ENCODE measurements around the gene P4HA2. TPM values are rescaled to one million over a fixed set of nuclear protein-coding genes. Genes with fewer than 3 reads are reported as not detected.
A peak's percentile ranks its signal among the peaks of the same experiment; 100 is the strongest.

P4HA2 gene
- total RNA-seq, 1 donor from 2014 or later = 38.5 TPM

DNA sequence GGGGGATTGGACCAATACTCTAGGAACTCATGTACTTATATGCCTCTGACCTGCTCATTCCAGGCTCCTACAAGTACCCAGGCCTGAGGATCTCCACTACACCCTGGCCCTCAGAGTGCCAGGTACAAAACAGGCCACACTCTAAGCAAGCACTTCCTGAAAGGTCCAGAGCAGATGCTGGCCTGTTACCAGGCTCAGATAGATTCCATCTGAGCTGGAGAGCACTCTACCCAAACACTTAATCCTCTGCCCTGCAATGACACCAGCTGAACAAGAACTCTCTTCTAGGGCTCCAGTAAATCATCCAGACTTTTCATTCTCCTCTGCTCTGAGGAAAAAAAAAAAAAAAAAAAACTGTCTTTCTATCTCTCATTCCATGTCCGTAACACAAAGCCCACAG is 2.9 kb downstream of the P4HA2 start:
- Mint-ChIP-seq H3K4me3 (peak overlapping the region; percentile 85), H3K27ac (peak overlapping the region; percentile 79), H3K27me3 (peaks cover 5% of the 10 kb centered on the region), H3K9me3 (no peaks in the 10 kb centered on the region), H3K4me1 (ENCODE audit: unreplicated experiment) (peaks cover 23% of the 10 kb centered on the region), H3K36me3 (no peaks in the 10 kb centered on the region)
- no peak for DNase-seq (ENCODE audit: extremely low spot score, unreplicated experiment)
- TF ChIP-seq, protein P1, sequence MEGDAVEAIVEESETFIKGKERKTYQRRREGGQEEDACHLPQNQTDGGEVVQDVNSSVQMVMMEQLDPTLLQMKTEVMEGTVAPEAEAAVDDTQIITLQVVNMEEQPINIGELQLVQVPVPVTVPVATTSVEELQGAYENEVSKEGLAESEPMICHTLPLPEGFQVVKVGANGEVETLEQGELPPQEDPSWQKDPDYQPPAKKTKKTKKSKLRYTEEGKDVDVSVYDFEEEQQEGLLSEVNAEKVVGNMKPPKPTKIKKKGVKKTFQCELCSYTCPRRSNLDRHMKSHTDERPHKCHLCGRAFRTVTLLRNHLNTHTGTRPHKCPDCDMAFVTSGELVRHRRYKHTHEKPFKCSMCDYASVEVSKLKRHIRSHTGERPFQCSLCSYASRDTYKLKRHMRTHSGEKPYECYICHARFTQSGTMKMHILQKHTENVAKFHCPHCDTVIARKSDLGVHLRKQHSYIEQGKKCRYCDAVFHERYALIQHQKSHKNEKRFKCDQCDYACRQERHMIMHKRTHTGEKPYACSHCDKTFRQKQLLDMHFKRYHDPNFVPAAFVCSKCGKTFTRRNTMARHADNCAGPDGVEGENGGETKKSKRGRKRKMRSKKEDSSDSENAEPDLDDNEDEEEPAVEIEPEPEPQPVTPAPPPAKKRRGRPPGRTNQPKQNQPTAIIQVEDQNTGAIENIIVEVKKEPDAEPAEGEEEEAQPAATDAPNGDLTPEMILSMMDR (conservative IDR thresholded peaks at IDR 0.05) = no peak

DNA sequence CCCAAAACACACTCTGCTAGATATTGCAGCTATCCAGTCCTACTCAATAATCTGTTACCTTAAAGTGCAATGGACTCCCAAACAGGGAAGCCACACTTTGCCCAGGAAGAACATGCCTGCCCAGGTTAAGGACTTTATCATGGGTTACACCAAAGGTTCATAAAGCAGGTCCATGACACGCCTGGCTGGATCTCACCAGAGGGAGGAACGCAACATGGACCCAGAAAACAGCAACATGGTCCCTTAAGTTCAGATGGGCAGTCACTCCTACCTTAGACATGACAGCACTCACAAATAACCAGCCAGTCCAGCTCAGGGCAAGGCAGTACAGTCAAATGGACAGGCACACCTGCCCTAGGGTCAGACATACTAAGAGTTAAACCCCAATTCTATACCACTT is 3.8 kb downstream of the P4HA2 start:
- TF ChIP-seq, protein P1 (conservative IDR thresholded peaks at IDR 0.05) = no peak
- DNase-seq (ENCODE audit: extremely low spot score, unreplicated experiment) = no peak
- no peaks in the 10 kb centered on the region for H3K36me3 Mint-ChIP-seq
- no peak overlapping the region for H3K4me3 Mint-ChIP-seq
- no peaks in the 10 kb centered on the region for H3K27me3 Mint-ChIP-seq
- H3K27ac Mint-ChIP-seq = peak overlapping the region; percentile 79
- H3K9me3 Mint-ChIP-seq = no peaks in the 10 kb centered on the region
- H3K4me1 Mint-ChIP-seq (ENCODE audit: unreplicated experiment) = peaks cover 23% of the 10 kb centered on the region

DNA sequence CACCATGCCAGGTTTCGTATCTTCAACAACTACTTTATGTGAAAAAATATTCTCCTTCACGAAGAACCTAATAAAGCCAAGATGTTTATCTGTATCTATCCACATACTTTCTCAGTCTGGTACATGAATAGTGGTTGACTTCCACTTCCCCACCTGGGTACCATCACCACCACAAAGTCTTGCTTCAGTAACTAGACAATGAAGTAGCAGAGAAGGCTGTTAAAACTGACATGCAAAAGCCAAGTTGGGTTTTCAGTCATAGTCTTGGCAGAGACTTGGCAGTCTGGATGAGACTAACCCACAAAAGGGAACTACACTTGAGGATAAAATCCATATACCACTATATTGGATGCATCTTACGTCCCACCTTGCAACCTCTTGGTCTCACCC is 5.0 kb downstream of the P4HA2 start:
- TF ChIP-seq, protein P1 (conservative IDR thresholded peaks at IDR 0.05) = no peak
- Mint-ChIP-seq H3K4me1 (ENCODE audit: unreplicated experiment) (peaks cover 23% of the 10 kb centered on the region), H3K27me3 (no peaks in the 10 kb centered on the region), H3K4me3 (no peak overlapping the region), H3K27ac (no peak overlapping the region), H3K9me3 (no peaks in the 10 kb centered on the region), H3K36me3 (peaks cover 3% of the 10 kb centered on the region)
- DNase-seq (ENCODE audit: extremely low spot score, unreplicated experiment) = no peak

DNA sequence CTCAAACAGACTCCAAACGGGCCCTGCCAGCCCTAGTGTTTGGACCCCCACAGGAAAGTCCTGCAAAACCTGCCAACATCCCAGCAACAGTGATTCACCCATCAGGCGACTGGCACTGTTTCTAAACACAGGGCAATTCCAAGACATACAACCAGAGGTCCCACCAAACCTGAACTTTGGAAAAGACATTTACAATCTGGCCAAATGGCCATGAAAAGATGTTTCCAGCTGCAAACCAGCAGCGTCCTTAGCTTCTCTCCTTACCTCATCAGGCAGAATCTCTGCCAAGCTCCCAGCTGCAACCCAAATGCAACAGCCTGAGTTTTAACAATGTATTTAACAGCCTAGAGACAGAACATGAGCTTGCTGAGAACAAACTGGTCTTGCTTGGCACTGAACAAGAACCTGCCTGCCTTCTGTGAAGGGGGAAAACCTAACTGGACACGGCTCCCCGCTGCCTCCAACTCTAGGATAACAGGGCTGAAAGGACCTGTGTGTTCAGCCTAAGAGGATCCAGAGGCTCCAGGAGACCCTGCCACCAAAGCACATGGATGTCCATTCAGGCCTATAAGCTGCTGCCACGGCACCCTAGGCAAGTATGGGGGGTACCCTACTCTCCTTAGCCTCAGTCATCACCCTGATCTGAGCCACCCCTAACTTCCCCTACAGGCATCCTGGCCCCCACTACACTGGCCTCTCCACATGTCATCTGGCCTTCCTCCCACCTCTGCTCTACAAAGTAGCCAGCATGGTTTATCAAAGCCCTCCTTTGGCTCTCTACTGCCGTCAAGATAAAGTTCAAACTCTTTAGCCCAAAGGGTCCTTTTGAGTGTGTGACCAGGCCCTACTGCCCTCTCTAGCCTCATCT is 5.6 kb downstream of the P4HA2 start:
- peaks cover 3% of the 10 kb centered on the region for H3K36me3 Mint-ChIP-seq
- no peak overlapping the region for H3K4me3 Mint-ChIP-seq
- TF ChIP-seq, protein P1 (conservative IDR thresholded peaks at IDR 0.05) = no peak
- no peaks in the 10 kb centered on the region for H3K9me3 Mint-ChIP-seq
- no peak for DNase-seq (ENCODE audit: extremely low spot score, unreplicated experiment)
- no peak overlapping the region for H3K27ac Mint-ChIP-seq
- no peaks in the 10 kb centered on the region for H3K27me3 Mint-ChIP-seq
- peaks cover 21% of the 10 kb centered on the region for H3K4me1 Mint-ChIP-seq (ENCODE audit: unreplicated experiment)

DNA sequence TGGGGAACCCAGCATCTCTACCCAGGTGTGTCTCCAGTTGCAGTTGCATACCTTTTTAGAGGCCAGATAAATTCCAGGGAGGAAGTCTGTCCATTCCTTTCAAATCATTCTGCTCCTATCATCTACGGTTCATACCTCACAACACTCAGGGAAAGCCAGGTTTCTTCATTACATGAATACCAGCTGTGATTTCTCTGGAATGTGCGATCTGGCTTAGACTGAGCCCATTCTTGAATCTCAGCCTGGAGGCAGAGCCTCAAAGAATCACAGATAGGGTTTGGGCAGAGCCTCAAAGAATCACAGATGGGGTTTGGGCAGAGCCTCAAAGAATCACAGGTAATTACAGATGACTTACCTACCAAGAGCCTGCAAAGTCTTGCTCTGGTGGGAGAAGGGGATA is 7.2 kb downstream of the P4HA2 start:
- TF ChIP-seq, protein P1 (conservative IDR thresholded peaks at IDR 0.05) = no peak
- Mint-ChIP-seq H3K27me3 (no peaks in the 10 kb centered on the region), H3K4me1 (ENCODE audit: unreplicated experiment) (peaks cover 9% of the 10 kb centered on the region), H3K9me3 (no peaks in the 10 kb centered on the region), H3K27ac (no peak overlapping the region), H3K4me3 (no peak overlapping the region), H3K36me3 (peaks cover 10% of the 10 kb centered on the region)
- no peak for DNase-seq (ENCODE audit: extremely low spot score, unreplicated experiment)
